GM19238 (cell line): ENCODE results near the gene DPM2.
A peak's percentile ranks its signal among the peaks of the same experiment; 100 is the strongest.

ENCODE experiments used
- DNase-seq: peaks from one replicate; pipeline ENCODE4 v3.0.0; 2011; ENCODE audit warnings: low spot score; ENCODE audit not compliant: insufficient read length

DPM2 gene

GRCh38 chr9:127955294-127956015, 17.8 kb upstream of the DPM2 start:
- peak; percentile 75 for DNase-seq

DNA sequence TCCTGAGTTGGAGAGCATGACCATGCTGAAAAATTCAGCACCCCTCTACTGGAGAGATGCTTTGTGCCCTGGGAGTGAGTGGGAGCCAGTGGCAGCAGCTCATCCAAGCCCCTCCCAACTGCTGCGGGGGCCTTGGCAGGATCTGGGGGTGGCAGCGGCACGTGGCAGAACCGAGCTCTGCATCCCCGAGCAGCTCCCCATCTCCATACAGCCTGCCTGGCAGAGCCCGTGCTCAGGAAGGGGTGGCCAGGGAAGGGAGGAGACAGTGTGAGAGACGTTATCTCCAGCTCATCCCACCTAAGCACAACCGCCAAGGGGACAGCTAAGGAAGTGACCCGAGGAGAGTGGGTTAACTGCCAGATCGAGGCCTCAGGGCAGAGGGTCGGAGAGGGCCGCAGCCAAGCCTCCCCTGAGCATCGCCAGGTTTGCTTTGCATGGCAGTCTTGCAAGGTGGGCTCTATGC, 17.2 kb upstream of the DPM2 start:
- DNase-seq = no peak

- DNase-seq = no peak
Observed at GRCh38 chr9:127953768-127954505, 16.3 kb upstream of the DPM2 start.

- no peak for DNase-seq
Observed at GRCh38 chr9:127953154-127953553, 15.5 kb upstream of the DPM2 start.

- no peak for DNase-seq
Observed at GRCh38 chr9:127950513-127951289, 13.0 kb upstream of the DPM2 start.

- DNase-seq = no peak
Observed at GRCh38 chr9:127949827-127950512, 12.3 kb upstream of the DPM2 start.

DNA sequence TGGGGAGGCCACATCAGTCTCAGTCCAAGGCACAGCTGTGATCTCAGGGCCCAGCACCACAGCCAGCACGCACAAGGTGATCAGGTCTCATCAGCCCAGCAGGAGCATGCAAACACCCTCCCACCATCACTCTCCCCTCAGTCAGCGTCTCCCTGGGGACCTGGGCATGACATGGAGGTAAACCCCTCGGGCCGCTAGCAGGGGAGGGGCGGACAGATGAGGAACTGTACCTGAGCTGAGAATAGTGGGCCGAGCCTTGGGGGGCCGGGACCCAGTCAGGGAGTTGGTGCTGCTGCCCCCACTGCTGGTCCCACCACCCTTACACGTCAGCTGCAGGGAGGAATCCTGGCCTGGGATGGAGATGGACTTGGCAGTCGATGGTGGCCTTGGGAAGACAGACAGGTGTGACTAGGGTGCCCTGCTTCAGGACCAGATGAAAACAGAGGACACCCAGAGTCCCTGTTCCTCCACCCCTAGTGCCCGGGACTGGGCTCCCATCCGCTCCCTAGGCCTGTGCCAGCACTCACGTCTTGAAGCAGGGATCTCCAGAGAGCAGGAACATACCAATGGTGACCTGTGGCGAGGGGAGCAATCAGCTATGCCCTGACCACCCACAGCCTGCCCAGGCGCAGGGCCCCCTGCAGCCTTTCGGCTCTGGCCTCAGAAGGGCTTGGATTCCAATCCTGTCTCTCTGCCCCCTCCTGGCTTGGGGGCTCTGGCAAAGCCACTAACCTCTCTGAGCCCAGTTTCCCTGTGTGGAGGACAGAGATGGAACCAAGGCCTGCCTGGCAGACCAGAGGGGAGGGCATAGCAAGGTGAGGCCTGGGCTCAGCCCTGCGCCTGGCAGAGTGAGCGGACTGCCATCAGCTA, 10.4 kb upstream of the DPM2 start:
- no peak for DNase-seq

DNA sequence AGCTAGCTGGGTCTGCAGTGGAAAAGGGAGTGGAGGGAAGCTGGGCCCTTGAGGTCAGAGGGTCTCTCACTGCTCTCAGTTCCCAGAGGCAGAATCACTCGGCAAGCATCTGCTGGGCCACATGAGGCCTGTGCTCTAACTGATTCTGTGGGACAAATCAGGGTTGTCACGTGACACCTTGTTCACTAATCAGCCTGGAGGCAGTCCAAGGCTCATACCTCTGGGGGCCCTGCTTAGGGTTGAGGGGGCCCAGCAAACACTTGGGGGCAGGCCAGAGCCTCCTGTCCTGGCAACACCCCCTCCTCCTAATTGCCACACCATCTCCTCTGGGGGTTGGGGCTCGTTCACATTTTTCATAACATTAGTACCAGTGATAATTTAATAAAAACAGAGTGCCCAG, 9.1 kb upstream of the DPM2 start:
- no peak for DNase-seq

GRCh38 chr9:127945942-127946341, 8.3 kb upstream of the DPM2 start:
- no peak for DNase-seq

DNA sequence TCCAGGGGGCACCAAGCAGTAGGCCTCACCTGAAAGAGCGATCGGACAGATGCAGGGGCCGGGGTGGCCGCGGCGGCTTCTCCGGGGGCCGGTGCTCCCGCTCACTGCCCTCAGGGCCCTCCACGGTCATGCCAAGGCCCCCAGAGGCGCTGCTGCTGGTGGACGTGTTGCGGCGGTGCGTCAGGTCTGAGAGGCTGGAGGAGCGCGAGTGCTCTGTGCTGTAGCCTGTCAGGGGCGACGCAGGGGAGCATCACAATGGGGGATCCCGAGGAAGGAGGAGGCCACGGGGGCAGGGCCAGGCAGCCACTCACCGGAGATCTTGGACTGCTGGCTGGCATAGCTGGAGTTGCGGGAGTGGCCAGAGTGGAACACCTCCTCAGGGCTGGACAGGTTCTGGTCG, 7.7 kb upstream of the DPM2 start:
- no peak for DNase-seq

GRCh38 chr9:127944586-127945218, 7.0 kb upstream of the DPM2 start:
- no peak for DNase-seq

- peak; percentile 78 for DNase-seq
Observed at GRCh38 chr9:127943731-127944144, 6.1 kb upstream of the DPM2 start.

GRCh38 chr9:127943011-127943662, 5.5 kb upstream of the DPM2 start:
- no peak for DNase-seq

- DNase-seq = peak; percentile 58
Observed at GRCh38 chr9:127942216-127943010, 4.8 kb upstream of the DPM2 start.

- DNase-seq = no peak
Observed at GRCh38 chr9:127941961-127942215, 4.2 kb upstream of the DPM2 start.

DNA sequence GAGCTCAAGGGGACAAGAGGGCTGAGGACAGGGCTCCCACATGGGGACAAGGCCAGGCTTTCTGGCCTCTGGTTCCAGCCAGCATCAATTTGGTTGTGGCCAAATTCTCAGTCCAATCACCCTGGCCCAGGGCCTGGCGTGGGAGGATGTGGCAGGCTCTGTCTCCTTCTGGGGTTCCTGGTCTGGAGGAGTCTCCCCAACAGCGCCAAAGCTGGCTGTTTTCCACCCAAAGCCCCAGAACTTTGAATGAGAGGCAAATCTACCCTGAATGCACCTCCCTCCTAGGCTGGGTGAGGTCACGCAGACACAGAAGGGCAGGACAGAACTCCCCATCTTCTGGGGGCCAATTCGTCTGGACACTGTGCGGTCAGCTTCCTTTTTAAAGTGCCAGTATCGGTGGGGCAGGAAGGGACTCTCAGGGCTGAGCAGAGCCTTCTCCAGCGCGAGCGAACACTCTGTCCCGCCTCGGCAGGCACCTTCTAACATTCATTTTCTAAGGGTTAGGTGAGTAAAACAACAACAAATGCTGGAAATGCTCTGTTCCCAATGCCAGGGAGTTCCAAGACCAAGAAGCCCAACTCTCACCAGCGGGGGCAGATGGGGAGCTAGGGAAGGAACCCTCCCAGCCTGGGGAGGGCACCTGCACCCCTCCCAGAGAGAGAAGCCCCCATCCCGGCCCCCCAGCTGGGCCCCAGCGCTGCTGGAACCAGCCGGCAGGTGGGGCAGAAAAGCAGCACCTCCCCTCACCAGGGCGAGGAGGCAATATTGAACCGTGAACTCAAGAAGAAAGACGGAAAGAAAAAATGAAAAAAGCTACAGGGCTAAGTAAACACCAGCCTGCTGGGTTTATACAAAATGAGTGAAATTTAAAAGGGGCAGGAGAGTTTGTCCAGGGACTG, 3.7 kb upstream of the DPM2 start:
- DNase-seq = no peak

DNA sequence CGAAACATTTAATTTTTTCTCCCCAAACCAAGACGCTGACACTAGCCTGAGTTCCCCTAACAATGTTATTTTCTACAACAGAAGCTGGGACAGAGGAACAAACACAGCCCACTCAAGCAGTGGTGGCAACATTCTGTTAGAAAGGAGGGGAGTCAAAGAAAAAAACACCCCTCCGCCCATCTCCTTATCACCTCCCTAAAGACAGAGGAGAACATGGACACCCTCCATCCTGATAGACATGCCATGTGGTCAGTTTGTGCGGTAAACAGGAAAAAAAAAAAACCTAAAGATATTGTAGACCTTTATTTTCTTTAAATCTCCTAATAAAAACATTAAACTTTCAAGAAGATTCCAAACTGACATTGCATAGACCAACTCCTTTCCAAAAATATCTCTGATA, 2.9 kb upstream of the DPM2 start:
- no peak for DNase-seq

GRCh38 chr9:127938298-127938690, 640 bp upstream of the DPM2 start:
- DNase-seq = no peak
